EL (cell line): ENCODE results near the gene RDM1.
"Not testable (repeated sequence)": the region's sequence is repeated elsewhere in the genome, so short reads cannot be mapped to it uniquely, and the experiment has no call there.

Experiments
- DNase-seq: peaks from one replicate; pipeline ENCODE4 v3.0.0-alpha.2; 2016

RDM1 gene

GRCh38 chr17:35898283-35899070, 32.1 kb downstream of the RDM1 start:
- no peak for DNase-seq

- DNase-seq: not testable (repeated sequence)
Observed at GRCh38 chr17:35897772-35898171, 32.8 kb downstream of the RDM1 start.

GRCh38 chr17:35895636-35896587, 34.7 kb downstream of the RDM1 start:
- DNase-seq: peak; percentile 23

DNA sequence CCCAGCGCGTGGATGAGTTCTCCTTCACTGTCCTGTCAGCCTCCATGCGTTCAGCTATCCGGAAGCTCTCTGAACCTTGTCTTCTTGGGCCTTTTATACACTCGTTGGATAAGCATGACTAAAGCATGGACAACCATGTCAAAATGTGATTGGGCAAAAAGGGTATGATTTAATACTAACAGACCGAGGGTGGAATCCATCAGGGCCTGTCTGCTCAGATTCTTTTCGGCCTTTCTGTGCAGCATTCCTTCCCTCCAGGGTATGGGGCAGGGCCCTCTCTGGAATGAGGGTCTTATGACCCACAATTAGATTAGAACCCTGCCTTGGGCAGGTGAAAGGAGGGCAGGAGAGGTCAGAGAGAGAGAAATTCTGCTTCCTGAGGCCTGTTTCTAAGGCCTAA, 36.4 kb downstream of the RDM1 start:
- no peak for DNase-seq

GRCh38 chr17:35893751-35894150, 36.8 kb downstream of the RDM1 start:
- no peak for DNase-seq

- DNase-seq: peak; percentile 45
Observed at GRCh38 chr17:35892091-35893035, 38.2 kb downstream of the RDM1 start.

GRCh38 chr17:35891269-35891668, 39.3 kb downstream of the RDM1 start:
- DNase-seq: no peak

GRCh38 chr17:35890774-35891155, 39.8 kb downstream of the RDM1 start:
- DNase-seq: no peak

- DNase-seq: peak; percentile 64
Observed at GRCh38 chr17:35889818-35890773, 40.5 kb downstream of the RDM1 start.

DNA sequence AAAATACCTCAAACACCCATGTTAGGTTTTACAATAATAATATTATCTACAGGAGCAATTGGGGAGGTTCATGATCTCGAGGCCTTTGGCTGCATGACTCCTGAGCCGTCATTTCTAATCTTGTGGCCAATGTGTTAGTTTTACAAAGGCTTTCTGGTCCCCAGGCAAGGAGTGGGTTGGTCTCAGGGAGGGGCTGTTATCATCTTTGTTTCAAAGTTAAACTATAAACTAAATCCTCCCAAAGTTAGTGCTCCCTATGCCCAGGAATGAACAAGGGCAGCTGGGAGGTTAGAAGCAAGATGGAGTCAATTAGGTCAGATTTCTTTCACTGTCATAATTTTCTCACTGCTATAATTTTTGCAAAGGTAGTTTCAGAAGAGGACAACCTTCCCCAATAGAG, 41.3 kb downstream of the RDM1 start:
- DNase-seq: no peak

- no peak for DNase-seq
Observed at GRCh38 chr17:35879773-35880654, 50.6 kb downstream of the RDM1 start, which contains the start of gene CCL5. Gene CCL5 (minus strand): TSS chr17:35880360.

DNA sequence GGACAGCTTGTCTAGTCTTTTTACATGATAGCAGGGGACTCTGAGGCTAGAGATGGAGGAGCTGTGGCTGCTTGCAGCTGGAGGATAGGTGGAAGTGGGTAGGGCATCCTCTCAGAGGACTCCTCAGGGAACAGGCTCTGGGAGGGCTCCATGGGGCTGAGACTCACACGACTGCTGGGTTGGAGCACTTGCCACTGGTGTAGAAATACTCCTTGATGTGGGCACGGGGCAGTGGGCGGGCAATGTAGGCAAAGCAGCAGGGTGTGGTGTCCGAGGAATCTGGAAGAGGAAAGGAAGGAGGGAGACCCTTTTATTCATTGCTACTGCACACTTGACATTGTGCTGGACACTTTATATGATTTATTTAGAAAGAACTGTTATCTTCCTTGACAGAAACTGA, 52.2 kb downstream of the RDM1 start:
- no peak for DNase-seq

GRCh38 chr17:35877345-35878029, 53.1 kb downstream of the RDM1 start:
- DNase-seq: no peak

DNA sequence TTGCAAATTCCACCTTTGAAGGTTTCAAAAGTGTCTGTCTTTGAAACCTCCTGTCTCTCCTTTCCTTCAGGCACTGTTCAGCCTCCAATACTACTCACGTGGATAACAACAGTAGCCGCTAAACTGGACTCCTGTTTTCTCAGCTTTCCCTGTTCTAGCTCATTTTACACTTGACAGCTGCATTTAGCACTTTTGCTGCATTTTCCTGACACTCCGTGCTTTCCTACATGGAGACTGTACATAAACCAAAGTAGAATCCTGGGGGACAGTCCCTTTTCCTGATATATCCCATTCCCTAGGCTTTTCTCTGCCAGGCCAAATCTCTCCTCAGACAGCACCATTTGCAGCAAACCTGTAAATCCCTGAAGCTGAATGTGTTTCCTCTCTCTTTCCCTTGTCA, 54.0 kb downstream of the RDM1 start:
- no peak for DNase-seq

- no peak for DNase-seq
Observed at GRCh38 chr17:35875800-35876139, 54.8 kb downstream of the RDM1 start.

DNA sequence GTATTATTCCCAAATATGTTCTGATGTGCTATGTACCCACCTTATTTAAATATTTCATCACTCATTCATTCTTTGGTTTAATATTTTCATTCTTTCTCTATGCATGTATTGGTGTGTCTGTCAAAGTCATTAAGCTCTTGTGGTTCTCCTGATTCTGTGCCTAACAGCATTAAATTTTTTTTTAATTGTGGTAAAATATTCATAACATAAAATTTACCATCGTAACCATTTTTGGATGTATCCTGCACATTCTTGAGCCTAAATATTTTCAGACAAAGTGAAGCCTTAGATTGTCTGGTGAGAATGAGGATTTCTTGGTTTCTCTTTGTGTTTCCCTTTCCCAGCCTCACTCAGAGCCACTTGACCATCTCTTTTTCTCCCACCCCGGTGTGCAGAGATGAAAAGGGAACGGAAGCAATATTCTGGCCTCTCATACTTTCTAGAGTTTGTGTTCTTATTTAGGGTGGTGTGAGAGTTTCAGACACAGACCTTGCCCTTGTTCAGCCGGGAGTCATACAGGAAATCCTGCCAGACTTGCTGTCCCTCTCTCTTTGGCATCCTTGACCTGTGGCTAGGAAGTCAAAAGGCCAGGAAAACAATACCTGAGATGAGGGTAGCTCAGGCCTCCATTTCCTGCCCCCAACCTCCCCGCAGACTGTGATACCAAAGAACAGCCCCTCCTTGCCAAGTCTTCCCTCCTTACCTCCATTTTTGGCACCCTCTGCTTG, 55.3 kb downstream of the RDM1 start:
- DNase-seq: no peak

- DNase-seq: no peak
Observed at GRCh38 chr17:35872196-35872980, 58.2 kb downstream of the RDM1 start.
